ENCODE data around the gene RMDN2.

DNA sequence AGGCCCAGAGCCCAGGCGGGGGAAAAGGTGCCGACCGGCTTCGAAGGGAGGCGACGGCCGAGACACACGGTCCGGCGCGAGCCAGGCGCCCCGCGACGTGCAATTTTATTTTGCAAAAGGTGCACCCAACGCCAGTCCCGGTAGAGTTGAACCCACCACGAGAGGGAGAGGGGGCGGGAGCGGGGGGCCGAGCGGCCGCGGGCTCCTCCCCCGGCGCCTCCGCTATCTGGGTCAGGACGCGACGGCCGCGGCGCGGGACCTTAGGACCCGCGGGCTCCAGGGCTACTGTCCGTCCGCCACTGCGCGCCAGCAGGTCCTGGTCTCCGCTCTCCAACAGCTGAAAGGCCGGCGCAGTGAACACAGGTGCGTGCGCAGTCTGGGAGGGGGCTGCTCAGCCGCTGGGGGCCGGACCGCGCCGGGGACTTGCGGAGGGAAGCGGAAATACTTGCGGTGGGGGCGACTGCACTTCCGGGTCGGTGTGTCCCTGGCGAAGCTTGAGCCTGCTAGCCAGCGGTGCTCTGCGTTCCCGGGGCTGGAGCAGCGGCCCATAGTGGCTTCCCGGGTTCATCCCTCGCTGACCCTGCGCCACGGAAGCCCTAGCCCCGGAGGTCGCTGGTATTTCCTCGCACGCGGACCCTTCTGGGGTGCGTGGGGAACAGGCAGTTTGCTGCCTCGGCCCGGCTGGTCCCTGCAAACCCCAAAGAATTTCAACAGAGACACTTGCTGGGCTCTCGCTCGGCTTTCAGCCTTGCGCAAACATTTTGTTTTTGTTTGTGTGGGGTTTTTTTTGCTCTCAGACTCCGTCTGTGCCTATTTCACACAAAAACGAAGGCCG, at the start of gene RMDN2:
- TF ChIP-seq, protein P1, sequence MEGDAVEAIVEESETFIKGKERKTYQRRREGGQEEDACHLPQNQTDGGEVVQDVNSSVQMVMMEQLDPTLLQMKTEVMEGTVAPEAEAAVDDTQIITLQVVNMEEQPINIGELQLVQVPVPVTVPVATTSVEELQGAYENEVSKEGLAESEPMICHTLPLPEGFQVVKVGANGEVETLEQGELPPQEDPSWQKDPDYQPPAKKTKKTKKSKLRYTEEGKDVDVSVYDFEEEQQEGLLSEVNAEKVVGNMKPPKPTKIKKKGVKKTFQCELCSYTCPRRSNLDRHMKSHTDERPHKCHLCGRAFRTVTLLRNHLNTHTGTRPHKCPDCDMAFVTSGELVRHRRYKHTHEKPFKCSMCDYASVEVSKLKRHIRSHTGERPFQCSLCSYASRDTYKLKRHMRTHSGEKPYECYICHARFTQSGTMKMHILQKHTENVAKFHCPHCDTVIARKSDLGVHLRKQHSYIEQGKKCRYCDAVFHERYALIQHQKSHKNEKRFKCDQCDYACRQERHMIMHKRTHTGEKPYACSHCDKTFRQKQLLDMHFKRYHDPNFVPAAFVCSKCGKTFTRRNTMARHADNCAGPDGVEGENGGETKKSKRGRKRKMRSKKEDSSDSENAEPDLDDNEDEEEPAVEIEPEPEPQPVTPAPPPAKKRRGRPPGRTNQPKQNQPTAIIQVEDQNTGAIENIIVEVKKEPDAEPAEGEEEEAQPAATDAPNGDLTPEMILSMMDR (IDR thresholded peaks at IDR 0.05) = peak in 3 of 4 experiments; percentile 12 to 20 (median 19)
- peak; percentile 43 to 78 for TF ChIP-seq POLR2A (IDR thresholded peaks at IDR 0.05)

Measured in uterus (tissue), 2 donors.